ENCODE data around the gene SLC16A7.
"Not testable (repeated sequence)": the region's sequence is repeated elsewhere in the genome, so short reads cannot be mapped to it uniquely, and the experiment has no call there.

Gene SLC16A7

DNA sequence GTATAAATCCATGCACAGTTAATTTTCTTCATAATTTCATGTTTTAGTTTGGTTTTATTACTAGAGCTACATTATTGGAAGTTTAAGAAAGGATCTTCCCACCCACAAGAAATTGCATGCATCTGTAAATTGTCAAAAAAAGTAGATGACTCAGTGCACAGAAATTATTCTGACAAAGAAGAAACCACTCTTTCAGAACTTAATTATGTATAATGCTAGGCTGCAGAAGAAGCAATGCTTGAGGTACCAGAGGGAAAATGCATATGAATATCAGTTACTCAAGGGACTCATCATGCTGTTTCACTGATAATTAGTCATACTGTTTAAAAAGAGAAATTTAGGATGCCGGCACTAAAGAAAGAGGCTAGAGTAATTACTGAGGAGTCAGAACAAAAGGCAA, 147.0 kb downstream of the SLC16A7 start:
- no peak for DNase-seq

DNA sequence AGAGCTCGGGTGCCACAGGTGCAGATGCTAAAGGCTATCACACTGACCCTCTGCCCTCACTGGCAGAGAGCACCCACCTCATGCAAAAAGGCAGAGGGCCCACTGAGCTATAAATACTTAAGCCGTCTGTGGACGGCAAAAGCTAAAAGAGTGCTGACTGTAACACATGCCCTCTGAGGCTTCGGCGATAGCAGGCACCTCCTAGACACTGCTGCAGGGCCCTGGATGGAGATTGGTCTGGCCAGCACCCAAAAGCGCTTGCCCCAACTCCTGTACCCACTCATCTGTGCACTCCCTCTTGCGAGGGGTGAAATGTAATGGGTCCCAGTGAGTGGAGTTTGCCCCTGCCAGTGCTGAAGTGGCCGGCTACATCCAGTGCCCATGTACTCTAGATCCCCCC, 148.7 kb downstream of the SLC16A7 start:
- DNase-seq = no peak

DNA sequence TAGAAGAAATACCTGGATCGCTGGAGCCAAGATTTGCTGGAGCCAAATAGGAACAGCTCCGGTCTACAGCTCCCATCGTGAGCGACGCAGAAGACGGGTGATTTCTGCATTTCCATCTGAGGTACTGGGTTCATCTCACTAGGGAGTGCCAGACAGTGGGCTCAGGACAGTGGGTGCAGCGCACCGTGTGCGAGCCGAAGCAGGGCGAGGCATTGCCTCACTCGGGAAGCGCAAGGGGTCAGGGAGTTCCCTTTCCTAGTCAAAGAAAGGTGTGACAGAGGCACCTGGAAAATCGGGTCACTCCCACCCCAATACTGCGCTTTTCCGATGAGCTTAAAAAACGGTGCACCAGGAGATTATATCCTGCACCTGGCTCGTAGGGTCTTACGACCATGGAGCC, 155.3 kb downstream of the SLC16A7 start:
- DNase-seq = not testable (repeated sequence)

DNA sequence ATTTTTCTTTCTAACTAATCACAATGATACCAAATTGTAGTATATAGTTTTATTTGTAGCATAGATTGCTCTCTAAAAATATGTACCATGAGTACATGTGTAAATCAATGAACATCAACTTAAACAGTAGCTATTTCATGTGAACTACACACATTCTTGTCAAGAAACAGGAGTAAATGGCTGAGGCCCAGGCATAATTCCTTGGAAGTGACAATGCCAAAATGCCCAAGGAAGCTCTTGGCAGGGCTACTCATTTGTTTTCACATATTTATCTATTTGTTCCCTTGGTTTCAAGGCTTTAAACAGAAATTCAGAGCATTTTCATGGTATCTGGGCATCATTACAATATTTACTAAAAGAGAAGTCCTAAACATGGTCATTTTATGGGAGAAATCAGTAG, 165.7 kb downstream of the SLC16A7 start:
- no peak for DNase-seq

DNA sequence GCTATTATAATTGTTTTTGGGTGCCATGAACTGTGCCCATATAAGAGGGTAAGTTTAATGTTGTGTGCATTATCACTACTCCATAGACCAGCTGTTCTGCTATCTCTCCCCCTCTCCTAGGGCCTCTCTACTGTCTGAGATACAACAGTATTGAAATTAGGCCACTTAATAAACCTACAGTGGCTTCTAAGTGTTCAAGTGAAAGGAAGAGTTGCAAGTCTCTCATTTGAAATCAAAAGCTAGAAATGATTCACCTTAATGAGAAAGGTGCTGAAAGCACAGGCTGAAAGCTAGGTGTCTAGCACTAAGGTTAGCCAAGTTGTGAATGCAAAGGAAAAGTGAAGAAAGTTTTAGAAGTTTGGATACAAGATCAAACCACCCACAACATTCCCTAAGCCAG, 168.0 kb downstream of the SLC16A7 start:
- no peak for DNase-seq

DNA sequence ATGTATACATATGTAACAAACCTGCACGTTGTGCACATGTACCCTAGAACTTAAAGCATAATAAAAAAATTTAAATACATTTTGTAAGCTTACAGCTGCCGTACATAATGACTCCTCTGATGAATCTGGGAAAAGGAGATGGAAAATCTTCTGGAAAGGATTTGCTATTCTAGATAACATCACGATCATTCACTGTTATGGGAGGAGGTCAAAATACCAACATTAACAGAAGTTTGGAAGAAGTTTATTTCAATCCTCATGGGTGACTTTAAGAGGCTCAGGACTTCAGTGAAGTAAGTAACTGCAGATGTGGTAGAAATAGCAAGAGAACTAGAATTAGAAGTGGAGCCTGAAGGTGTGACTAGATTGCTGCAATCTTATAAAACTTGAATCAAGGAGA, 172.2 kb downstream of the SLC16A7 start:
- DNase-seq = no peak

DNA sequence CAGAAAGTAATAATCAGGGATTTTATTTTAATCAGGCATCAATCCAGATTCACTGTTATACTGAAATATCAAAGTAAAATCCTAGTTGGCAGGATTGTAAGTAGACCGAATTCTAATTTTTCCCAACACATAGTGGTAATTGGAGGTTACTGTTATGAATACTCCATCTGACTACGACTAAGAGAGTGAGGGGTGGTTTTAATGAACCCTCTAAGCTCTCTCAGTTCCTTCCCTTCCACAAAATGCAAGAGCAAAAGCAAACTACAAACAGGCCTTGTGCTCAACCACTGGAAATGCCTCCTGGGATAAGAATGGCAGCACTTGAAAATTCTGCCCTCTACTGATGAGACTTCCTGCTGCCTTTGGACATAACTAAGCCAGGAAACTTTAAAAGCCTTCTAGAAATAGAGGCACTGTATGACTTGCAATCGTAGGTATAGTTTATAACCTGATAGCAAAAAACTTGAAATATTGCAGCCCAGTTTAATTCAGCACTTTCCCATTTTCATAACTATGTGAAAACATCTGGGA, 184.8 kb downstream of the SLC16A7 start:
- no peak for DNase-seq

DNA sequence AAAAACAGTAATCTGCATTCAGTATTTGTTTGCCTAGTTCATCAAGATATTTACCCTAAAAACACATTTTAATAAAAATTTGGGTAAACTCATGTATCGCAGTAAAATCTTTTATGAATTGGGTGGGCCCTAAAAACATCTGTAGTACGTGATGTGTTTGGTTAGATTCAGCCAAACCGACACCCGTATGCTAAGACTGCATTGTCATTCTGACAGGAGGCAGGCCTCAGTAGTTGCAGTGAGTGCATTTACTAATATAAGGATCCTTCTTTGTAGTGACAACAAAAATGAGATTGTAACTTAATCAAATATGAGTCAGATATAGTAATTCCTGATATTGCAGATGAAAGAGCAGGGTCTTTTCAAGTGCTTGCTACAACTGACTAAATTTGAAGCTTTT, 191.8 kb downstream of the SLC16A7 start:
- DNase-seq = no peak

DNA sequence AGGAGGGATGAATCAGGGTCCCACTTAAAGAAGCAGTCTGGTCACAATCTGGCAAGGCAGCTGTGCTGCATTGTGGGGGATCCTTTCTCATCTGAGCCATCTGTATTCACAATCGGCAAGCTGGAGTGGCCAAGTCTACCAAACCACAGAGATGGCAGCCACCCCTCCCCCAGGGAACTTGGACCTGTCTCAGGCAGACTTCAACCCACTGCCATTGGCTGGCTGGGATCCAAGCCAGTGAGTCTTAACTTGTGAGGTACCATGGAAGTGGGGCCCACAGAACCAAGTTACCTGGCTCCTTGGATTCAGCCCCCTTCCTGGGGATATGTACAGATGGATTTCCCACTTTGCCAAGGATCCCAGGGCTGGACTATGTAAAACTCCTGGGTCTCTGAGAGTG, 196.8 kb downstream of the SLC16A7 start:
- DNase-seq = no peak

DNA sequence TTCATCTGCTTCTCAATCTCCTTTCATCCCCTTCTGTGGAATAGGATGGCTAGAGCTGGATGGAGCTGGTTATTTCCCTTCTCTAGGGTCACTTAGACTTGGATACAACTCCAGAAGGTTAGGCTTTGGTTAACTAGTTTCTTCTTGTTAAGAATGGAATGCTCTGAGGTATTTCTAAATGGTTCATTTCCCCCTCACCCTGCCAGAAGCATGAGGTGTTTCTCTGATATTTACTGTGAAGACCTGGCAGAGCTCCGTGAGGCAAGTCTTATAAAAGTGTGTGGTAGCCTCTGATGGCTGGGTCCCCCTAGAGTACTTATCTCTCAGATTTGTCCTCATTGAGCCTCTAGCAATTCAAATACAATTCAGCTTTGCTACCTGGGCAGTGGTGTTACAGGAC, 207.9 kb downstream of the SLC16A7 start:
- DNase-seq = no peak

DNA sequence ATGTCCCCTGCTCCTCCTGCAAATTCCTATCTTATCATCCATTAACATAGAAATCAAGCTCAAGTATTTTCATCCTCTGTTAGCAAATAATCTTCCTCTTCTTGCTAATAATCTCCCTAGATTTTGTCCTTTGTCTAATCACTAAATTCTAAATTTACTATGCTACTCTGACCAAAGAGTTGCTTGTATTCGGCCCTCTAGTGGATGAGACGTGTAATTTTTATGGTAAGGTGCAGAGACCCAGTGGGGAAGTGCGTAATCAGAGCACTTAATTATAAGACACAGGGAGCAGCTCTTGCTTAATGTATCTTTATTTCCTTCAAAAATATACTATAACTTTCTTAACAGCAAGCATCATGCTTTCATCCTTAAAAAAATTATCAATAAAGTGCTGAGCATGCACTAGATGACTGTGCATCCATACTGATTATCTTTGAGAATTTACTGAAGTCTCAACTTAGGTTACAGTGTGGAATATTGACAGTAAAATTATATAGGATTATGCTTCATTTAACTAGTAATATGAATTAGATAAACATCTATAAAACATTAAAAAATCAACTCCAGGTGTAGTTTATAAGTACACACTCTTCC, 212.6 kb downstream of the SLC16A7 start:
- DNase-seq = no peak

DNA sequence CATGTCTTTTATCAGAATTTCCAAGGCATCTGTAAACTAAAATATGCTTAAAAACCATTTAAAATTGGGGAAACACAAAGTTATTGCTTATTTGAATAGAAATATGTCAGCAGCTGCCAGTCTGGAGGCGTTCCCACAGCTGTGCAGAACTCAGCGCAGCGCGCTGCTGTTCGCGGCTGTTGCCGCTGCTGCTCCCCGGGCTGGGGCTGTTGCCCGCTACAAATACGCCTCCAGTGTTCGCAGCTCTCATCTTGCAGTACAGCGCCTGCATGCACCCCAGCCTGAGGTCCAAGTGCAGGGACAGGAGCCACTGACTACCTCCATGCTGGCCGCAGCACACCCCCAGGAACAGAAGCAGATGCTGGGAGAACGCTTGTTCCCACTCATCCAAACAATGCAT, 216.2 kb downstream of the SLC16A7 start:
- DNase-seq = no peak

DNA sequence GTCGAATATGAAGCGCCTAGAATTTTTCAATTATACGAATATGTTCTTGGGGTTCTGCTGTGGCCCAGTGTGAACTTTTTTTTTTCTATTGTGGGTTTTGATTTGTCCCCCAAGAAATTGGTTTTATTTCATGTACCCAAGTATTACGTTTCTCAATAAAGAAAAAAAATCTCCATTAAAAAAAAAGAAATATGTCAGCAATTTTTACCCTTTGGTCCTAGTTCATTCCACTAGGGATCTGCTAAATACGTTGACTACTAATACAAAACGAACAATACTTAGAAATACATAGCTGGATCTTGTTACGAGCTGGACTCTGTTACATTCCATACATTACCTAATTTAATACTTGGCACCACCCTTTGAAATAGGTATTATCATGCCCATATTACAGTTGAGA, 216.9 kb downstream of the SLC16A7 start:
- no peak for DNase-seq

DNA sequence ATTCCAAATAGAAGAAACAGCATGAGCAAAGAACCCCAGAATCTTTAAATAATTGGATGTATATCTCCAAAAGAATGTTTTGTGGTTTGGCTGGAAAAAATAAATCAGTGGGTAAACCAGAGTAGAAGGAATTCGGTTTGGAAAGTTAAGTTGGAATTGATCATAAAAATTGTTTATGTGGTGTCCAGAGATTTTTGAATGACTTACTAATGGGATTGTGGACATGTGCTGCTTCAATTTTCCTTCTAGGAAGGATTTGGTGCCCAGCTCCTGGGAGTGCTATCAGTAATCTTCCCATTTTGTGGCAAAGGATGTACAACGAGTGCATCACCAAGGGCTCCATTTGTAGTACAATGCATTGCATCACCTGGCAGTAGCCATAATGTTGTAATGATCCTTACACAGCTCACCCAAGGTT, 224.8 kb downstream of the SLC16A7 start:
- DNase-seq = no peak

DNA sequence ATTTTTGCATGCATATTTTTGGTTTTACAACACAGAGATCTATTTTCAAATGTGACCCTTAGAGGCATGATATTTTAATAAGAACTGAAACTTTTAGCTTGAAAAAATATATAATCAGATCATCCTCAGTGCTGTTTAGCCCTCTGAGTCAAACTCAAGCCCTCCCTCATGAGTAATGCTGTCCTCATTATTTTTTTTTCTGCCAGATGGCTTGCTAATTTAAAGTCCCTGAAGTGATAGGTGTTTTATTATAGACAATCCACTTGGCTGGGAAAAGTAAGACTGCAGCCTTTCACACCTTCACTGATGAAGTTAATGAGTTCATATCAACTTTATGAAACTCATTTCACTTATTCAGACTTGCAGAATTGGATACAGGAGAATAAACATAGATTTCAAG, 227.7 kb downstream of the SLC16A7 start:
- no peak for DNase-seq

DNA sequence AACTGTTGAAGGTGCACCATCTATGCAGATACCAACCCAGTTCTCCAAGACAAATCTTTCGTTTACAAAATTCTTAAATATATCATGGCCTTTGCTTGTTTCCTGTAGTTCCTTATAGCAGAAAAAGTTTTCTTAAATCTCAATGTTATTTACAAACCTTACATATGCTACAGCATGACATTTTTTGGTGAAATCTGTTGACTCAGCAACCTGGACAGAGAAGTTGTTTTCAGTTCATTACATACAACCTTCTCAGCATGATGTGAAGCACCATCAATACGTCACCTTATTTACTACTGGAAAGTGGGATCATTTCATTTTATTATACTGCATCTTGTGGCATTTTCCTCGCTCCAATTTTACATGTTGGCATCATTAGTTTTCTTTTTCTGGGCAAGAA, 231.9 kb downstream of the SLC16A7 start:
- DNase-seq = no peak

DNA sequence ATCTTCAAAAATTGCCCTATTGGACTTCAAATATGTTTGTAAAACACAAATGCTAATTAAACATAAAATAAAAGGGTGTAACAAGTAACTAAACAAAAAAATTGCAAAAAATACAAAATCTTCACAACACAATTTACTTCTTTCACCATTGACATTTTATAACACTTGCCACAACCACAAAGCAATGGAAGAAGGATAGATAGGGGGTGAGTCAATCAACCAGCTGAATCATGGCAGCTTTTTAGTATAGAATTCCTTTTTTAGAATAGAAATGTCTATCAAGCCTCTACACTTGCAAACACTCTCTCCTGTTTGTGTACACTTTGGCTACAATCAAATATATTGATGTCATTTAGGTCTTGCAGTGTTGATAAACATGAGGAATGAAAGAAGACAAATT, 232.7 kb downstream of the SLC16A7 start:
- no peak for DNase-seq

DNA sequence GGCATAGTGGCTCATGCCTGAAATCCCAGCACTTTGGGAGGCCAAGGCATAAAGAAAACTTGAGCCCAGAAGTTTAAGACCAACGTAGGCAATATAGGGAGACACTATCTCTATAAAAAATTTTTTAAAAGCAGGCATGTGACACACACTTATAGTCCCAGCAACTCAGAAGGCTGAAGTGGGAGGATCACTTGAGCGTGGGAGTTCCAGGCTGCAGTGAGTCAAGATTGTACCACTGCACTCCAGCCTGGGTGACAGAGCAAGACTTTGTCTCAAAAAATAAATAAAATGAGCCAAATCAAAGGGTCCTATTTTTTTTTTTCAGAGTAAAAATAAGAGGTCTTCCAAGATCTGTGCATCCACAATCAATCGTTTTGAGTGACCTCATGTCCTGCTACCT, 237.6 kb downstream of the SLC16A7 start:
- no peak for DNase-seq

DNA sequence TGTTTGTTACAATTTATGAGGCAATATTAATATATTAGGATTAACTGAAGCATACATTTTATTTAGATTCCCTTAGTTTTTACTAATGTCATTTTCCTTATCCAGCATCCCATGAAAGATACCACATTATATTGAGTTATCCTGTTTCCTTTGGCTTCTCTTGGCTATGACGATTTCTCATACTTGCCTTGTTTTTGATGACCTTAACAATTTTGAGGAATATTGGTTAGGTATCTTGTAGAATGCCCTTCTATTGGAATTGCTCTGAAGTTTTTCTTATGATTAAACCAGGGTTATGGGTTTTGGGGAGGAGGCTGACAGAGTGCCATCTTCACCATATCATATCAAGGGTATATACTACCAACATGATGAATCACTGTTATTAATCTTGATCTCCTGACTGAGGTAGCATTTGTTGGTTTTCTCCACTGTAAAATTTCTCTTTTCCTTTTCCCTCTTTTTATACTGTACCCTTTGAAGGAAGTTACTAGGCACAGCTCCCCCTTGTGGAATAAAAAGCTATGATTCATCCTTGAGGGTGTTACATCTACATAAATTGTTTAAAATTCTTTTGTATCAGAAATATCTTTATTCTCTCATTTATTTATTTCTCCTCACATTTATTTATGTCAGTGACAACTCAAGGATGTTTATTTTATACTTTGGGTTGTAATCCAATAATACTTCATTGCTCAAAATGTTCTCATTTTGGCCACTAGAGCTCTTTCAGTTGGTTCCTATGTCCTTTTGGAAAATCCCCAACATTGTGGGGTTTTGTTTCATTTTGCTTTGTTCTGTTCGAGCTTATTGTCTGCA, 239.0 kb downstream of the SLC16A7 start:
- DNase-seq = peak; percentile 8

Measured in NCI-H2029 (cell line).